NCI-H69 (cell line): Measurements from ENCODE around the gene TMEM38A.
"Not testable (repeated sequence)": the region's sequence is repeated elsewhere in the genome, so short reads cannot be mapped to it uniquely, and the experiment has no call there.

Experiments
- DNase-seq: peaks from one replicate; lab custom pipeline; 2025; lab: John Stamatoyannopoulos, UW

TMEM38A gene

DNA sequence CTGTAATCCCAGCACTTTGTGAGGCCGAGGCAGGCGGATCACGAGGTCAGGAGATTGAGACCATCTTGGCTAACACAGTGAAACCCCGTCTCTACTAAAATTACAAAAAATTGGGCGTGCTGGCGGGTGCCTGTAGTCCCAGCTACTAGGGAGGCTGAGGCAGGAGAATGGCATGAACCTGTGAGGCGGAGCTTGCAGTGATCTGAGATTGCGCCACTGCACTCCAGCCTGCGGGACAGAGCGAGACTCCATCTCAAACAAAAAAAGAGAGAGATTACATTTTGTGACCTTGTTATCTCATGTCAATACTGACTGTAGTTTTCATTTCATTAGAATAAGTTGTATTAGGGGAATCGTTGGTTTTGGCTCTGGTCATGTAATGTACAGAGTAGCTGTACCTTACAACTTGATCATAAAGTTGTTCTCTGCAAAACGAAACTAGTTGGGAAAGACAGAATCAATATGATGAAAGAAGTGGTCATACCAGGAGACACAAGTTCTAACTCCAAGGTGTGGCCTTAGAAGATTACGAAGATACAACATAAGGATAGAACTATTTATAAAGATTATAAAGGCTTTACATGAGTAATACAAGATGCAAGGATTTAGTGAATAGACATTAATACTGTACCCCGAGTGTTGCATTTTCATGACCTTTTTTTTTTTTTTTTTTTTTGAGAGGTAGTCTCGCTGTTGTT, 15.3 kb downstream of the TMEM38A start:
- DNase-seq: no peak

DNA sequence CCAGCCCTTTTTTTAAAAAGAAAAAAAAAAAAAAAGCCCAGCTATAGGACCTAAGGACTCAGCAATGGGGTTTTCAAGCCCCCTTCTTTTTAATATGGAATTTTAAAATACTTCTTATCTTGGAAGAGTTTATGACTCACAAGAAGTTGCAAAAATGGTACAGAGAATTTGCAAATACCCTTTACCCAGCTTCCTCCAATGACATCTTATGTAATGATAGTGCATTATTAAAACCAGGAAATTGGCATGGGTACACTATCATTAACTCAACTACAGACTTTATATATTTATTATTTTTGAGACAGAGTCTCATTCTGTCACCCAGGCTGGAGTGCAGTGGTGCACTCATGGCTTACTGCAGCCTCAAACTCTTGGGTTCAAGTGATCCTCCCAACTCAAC, 16.1 kb downstream of the TMEM38A start:
- DNase-seq: no peak

DNA sequence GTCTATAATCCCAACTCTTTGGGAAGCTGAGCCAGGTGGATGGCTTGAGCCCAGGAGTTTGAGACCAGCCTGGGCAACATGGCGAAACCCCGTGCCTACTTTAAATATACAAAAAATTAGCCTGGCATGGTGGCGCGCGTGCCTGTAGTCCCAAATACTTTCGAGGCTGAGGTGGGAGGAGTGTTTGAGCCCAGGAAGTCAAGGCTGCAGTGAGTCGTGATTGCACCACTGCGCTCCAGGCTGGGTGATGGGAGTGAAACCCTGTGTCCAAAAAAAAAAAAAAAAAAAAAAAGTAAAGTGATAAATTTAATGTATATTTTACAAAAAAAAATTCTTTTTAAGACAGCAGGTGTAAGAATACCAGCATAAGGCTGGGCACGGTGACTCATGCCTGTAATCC, 17.6 kb downstream of the TMEM38A start:
- DNase-seq: no peak

DNA sequence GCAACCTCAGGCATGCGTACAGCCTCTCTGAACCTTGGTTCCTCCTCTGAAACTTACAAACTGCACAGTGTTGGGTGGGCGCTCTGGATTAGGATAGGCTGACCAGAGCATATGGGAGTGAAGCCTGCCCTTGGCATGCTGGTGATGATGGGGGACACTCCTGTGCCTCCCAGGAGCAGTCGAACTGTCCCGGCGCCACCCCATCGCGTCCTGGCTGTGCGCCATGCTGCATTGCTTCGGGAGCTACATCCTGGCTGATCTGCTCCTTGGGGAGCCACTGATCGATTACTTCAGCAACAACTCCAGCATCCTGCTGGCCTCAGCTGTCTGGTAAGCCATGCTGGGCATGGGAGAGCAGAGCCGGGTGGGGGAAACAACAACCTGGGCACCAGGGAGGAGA, 18.9 kb downstream of the TMEM38A start:
- DNase-seq: no peak

DNA sequence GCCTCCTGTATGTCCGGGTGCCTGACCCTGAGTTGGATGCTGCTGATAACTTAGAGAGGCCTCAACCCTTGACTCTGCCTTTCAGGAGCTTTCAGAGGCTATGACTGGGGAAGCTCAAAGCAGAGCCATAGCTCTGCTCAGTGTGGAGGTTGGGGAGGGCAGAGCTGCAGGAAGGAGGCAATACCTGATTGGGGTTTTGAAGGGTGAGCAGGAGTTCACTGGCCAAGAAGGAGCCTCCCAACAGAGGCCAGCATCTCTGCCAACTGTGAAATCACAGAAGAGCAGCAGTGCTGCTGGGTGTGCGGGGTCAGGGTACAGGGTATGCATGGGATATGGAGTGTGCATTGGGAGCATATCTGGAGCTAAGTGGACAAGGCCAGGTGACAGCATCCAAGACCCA, 21.6 kb downstream of the TMEM38A start:
- DNase-seq: no peak

DNA sequence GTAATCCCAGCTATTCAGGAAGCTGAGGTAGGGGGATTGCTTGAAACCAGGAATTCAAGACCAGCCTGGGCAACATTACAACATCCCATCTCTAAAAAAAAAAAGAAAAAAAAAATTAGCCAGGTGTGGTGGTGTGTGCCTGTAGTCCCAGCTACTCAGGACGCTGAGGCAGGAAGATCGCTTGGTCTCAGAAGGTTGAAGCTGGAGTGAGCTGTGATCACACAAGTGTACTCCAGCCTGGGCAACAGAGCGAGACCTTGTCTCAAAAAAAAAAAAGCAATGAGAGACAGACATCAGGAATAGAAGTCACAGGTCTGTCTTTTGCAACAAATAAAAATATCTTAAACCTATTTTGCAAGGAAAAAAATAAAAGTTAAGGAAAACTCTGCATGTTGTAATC, 23.3 kb downstream of the TMEM38A start:
- DNase-seq: no peak

DNA sequence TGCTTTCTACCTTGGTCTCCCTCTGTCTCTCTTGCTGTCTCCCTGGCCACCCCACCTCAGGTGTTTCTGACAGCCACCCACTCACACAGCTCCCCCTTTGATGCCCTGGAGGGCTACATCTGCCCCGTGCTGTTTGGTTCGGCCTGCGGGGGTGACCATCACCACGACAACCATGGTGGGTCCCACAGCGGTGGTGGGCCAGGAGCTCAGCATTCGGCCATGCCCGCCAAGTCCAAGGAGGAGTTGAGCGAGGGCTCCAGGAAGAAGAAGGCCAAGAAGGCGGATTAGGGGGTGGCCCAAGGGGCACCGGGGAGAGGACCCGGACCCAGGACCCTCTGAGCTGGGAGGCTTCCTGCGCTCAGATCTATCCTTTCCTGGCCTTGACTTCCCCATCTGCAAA, 27.1 kb downstream of the TMEM38A start:
- DNase-seq: no peak

DNA sequence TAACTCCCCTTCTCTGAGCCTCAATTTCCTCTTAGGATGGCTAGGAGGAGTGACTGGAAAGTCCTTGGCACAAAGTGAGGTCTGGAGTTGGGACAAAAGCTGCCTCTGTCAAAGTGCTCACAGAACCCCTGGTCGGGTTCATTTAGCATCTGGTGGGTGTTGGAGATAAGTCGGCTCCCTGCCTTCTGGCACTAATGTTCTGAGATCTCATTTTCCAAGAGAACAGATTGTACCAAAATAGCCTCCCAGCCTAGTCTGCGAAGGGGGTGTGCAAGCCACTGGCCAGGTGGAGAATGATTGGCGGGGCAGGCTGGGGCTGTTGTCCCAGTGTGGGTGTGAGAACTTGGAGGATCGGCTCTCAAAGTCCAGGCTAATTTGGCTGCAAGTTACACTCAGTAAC, 38.0 kb downstream of the TMEM38A start:
- DNase-seq: no peak

DNA sequence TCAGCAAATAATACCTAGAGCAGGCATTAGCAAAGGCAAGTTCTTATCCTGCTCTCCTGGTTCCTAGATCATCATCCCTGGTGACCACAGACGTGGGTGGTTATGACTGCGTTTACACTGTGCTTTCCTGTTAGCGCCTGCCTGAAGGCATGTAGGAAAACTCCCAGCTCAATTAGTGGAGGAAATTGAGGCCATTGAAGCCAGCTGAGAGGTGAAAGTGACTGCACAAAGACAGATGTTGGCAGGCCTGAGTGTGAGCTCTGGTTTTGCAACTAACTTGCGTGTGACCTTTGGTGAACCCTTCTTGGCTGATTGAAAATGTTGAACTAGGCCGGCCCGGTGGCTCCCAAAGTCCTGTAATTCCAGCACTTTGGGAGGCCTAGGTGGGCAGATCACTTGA, 41.2 kb downstream of the TMEM38A start:
- DNase-seq: peak; percentile 54

DNA sequence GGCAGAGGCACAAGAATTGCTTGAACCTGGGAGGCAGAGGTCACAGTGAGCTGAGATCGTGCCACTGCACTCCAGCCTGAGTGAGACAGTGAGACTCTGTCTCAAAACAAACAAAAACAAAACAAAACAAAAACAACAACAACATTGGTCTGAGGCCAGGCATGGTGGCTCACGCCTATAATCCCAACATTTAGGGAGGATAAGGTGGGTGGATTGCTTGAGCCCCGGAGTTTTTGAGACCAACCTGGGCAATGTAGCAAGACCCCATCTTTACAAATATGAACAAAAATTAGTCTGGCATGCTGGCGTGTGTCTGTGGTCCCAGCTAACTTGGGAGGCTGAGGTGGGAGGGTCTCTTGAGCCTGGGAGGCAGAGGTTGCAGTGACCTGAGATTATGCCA, 42.7 kb downstream of the TMEM38A start:
- DNase-seq: no peak

DNA sequence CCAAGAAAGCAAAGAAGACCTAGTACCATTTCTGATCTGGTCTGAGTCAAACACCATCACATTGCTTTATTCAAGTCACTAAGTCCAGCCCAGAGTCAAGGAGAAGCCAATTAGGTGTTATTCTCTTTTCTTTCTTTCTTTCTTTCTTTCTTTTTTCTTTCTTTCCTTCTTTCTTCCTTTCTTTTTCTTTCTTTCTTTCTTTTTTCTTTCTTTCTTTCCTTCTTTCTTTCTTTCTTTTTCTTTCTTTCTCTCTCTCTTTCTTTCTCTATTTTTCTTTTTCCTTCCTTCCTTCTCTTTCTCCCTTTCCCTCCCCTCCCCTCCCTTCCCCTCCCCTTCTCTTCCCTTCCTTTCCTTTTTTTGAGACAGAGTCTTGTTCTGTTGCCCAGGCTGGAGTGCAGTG, 49.9 kb downstream of the TMEM38A start:
- not testable (repeated sequence) for DNase-seq

DNA sequence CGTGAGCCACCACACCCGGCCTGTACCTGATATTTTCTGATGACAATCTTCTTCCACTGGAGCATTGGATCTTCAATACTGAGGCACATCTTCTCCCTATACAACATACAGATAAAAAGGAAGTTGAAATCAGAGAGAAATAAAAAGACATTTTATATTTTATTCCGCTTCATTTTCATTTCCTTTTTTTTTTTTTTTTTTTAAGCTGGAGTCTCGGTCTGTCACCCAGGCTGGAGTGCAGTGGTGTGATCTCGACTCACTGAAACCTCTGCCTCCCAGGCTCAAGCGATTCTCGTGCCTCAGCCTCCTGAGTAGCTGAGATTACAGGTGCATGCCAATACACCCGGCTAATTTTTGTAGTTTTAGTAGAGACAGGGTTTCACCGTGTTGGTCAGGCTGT, 51.4 kb downstream of the TMEM38A start:
- DNase-seq: not testable (repeated sequence)

DNA sequence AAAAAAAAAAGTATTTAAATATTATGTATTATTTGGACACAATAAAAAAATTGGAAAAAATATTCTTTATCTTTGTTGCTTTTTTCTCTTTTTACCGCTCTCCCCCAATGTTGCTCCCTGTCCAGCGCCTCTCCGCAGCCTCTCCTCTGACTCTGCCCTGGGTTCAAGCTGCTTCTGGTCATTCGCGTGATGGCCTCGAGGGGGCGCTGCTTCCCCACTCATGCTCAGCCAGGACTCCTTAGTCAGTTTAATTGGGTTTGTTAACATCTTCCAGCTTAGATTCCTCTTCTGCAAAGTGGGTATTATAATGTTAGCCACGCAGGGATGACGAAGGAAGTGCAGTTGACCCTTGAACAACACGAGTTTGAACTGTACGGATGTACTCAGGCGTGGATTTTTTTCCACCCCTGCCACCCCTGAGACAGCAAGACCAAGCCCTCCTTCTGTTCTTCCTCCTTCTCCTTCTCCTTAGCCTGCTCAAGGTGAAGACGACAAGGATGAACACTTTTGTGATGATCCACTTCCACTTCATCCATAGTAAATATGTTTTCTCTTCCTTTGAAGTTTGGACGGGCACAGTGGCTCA, 53.9 kb downstream of the TMEM38A start:
- DNase-seq: peak; percentile 66

DNA sequence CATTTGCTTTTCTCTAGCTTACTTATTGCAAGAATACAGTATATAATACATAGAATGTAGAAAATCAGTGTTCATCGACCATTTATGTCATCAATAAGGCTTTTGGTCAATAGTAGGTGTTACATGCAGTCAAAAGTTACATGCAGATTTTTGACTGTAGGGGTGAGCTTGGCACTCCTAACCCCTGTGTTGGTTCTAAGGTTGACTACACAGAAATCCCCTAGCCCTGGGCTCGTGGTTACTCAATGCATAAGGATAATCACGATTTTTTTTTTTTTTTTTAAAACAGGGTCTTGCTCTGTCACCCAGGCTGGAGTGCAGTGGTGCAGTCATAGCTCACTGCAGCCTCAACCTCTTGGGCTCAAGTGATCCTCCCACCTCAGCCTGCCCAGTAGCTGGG, 54.7 kb downstream of the TMEM38A start:
- DNase-seq: no peak

DNA sequence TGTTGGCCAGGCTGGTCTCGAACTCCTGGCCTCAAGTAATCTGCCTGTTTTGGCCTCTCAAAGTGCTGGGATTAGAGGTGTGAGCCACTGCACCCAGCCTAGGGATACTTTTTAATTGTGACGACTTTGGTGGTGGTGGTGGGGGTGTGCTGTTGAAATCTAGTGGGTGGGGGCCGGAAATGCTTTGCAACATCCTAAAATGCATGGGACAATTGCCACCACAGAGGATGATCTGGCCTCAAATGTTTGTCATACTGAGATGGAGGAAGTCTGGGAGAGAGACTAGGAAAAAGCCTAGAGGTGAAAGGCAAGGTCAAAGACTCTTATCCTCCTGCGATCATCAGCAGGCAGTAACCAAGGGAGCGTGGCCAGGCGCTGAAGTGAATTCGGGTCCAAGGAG, 60.1 kb downstream of the TMEM38A start:
- DNase-seq: no peak

DNA sequence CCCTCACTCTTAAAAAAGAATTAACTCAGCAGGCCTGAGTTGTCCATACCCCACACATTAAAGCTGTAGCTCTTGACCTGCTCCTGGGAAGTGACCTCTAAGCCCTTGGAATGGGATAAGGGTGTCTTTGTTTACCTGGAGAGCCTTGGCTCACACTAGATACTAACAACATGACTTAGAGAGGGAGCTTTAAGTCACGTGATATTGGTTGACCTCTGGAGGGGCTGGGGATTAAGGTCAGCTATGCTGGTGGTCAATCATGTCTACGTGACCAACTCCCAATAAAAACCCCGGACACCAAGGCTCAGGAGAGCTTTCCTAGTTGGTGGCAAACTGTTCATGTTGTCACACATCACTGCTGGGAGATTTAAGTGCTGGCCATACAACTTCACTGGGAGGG, 61.7 kb downstream of the TMEM38A start:
- no peak for DNase-seq

DNA sequence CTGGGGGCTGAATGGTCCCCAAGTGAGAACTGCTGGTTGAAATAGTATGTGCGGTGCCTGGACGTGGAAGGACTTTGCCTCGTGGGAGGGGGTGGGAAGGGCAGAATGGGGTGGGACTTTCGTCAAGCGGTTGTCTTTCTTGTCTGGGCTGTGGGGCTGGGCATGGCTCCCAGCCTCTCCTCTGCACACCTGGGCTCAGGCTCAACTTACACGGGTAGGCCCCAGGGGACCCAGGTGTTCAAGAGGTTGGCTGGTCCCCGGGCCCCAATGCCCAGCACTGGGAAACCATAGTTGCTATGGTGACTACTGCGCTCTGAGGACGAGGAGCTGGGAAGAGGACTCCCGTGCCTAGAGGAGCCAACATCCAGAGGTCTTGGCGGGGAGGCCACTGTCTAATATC, 66.0 kb downstream of the TMEM38A start:
- peak; percentile 87 for DNase-seq

DNA sequence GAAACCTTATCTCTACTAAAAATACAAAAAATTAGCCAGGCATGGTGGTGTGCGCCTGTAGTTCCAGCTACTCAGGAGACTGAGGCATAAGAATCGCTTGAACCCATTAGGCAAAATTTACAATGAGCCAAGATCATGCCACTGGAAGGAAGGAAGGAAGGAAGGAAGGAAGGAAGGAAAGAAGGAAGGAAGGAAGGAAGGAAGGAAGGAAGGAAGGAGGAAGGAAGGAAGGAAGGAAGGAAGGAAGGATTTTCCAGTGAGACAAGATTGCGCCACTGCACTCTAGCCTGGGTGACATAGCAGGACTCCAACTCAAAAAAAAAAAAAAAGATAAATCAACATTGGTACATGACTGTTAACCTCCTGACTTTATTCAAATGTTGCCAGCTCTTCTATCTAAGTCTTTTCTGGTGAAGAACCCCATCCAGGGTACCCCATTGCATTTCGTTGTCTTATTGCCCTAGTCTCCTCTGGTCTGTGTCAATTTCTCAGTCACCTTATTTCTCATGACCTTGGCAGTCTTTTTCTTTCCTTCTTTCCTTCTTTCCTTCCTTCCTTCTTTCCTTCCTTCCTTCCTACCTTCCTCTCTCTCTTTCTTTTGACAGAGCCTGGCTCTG, 74.8 kb downstream of the TMEM38A start:
- DNase-seq: not testable (repeated sequence)

DNA sequence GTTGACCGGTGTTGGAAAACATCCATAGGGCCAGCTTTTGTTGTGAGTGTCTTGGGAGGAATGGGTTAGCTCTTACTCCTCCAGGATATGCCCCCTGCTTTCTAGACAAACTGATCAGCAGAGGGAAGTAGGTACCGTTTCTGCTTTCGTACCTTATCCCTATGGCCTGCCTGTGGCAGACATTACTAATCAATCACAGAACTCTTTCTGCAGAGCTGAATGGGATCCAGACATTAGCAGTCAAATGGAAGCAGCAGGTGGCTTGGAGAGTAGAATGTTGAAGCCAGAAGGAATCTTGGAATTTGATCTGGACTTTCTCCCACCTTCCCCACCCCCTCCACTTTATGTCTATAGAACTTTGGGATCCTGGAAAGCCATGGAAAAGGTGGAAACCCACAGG, 75.8 kb downstream of the TMEM38A start:
- DNase-seq: peak; percentile 25

DNA sequence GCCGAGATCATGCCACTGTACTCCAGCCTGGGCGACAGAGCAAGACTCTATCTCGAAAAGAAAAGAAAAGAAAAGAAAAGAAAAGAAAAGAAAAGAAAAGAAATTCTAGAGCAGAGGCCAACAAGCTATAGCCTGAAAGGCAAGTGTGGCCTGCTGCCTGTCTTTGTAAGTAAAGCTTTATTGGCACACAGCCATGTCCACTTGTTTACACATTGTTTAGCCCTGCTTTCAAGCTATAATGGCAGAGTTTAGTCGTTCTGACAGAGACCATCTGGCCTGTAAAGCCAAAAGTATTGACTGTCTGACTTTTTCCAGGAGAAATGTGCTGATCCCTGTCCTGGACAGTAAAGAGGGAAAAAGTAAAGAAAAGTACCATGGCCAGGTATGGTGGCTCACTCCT, 77.0 kb downstream of the TMEM38A start:
- DNase-seq: peak; percentile 95

DNA sequence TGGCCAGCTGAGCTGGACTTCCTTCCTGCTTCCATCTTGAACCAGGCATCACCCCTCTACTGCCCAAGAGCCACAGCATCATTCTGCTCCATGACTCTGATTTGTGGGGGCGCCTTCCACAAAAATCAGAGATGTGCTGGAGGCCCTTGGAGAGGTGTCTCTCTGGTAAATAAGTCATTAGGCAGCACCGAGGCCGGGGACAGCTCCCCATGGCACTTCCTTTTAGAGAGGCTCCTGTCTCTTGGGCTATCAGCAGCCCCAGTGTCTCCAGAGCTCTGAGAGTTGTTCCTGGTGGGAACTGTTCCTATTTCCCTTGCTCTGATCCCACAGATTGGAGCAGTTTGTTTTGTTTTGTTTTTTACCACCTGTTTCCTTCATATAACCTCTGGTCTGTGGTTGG, 78.6 kb downstream of the TMEM38A start:
- no peak for DNase-seq
